GM21360 (cell line): ENCODE data around the gene C16orf90.
"Not testable (repeated sequence)": the region's sequence is repeated elsewhere in the genome, so short reads cannot be mapped to it uniquely, and the experiment has no call there.

ENCODE experiments used
- ATAC-seq: cut with Tn5 transposase; IDR thresholded peaks from one replicate; pipeline ENCODE4 v1.9.1; 2021; ENCODE audit warnings: mild to moderate bottlenecking, moderate library complexity; ENCODE audit not compliant: unreplicated experiment

C16orf90 gene

DNA sequence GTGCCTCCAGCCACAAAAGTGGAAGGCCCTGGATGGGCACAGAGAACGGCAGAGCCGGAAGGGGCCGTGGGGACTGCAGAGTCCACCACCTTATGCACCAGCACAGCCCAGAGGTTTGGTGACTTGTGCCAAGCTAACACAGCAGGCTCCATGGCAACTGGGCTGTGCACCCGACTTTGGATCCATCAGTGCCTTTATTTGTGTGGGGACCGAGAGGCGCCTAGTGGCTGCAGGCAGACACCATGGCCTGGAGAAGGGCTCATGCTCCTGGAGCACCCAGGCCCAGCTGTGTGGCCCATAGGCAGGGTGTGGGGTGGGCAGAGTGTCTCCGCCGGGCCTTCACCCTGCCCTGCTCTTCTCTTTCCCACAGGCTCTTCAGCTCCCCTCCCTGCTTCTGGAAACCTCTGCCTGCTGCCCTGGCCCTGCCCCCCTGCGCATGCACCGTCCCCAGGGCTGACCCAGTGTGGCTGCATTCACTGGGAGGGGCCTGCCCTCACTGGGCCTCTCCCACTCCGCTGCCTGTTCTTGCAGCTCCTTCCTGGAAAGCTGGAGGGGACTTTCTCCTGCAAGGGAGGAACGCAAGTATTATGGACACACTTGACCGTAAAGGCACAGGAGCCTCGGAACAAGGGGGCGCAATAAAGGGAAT is 10.1 kb downstream of the C16orf90 start:
- no peak for ATAC-seq

DNA sequence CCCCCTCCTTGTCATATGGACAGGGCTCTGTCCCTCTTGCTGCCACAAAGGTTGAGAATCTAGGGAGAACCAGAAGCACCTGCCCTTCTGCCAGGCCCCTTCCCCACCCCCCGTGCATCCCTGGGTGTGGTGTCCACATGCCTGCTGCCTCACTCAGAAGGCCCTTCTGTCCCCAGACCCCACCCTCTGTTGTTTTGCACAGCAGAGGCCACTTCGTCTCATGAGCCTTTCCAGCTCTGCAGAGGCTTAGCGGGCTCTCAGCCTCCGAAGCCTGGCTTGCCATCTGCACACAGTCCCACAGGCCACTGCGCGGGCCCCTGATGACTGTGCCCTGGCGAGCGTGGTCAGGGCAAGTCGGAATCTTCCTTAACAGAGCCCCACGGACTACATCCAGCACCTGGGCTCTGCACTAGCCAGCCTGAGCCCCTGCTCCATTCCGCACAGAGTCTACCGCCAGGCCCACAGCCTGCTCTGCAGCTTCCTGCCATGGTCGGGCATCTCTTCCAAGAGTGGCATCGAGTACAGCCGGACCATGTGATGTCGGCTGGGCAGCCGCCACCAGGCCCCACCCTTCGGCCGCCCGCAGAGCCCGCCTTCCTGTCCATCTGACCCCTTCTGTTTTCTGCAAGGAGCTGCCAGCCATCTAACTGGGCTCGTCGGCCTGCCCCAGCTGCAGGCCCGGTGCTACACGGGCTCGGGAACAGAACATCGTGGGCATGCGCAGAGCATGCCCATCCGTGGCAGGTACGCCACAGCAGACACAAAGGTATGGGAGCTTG is 10.8 kb downstream of the C16orf90 start:
- ATAC-seq: no peak

DNA sequence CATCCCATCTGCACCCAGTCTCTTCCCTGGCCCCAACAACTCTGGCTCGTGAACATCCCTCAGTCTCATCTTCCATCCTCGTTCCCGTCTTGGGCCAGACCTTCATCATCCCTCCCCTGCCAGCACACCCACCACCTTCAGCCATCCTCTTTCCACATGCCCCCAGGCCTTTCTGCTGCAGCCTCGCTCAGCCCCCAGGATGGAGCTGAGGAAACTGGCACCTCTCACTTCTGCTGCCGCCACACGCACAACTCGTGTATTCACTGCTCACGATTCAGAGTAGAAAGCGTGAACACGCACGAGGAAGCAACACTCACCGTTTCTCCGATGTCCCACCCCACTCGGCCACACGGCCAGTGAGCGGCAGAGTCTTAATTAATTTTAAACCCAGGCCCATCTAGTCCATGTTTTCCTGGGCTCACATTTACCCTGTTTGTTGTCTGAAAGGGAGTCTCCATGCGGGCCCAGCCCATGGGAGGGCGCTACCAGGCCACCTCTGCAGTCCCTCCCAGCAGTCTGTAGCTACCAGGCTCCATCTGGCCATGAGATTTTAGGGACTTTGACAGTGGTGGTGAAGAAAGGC is 12.5 kb downstream of the C16orf90 start:
- no peak for ATAC-seq

DNA sequence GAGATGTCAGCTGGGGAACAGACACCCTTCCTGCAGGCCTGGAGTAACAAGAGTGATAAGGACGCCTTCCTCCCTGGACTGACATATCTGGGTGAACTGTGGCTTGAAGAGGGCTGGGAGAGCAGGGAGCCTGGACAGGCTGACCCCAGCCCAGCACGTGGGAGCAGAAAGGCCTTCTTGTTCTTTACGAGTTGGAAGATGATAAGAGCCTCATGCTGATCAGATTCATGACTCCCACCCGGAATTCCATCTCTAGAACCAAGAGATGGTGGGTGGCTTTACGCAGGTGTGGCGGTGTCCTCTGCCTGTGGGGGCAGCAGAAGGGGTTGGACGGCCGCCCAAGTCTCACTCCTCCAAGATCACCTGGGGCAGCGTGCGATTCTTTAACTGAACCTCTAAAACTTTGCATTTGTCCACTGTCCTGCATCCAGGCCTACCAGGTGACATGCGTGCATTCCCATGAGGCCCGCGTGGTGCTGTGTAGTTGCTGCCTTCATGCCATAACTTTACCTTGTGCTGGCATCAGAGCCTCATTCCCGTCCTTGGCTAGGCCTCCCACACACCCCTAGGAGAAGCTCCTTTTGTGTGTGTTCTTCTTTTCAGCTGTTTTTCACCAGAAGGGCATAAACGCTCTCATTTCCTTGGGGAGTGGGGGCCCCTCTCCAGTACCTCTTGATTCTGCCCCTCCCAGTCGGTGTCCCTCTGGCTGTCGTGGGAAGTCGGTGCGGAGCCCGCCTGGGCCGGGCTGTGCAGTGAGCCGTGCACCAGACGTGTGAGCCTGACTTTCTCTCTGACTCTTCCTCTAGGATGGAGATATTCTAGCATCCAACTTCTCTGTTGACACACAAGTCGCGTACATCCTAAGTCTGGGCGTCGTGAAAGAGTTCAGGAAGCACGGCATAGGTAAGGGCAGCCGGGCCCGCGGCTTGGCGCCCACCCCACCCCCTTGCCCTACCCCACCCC is 13.3 kb downstream of the C16orf90 start:
- no peak for ATAC-seq

DNA sequence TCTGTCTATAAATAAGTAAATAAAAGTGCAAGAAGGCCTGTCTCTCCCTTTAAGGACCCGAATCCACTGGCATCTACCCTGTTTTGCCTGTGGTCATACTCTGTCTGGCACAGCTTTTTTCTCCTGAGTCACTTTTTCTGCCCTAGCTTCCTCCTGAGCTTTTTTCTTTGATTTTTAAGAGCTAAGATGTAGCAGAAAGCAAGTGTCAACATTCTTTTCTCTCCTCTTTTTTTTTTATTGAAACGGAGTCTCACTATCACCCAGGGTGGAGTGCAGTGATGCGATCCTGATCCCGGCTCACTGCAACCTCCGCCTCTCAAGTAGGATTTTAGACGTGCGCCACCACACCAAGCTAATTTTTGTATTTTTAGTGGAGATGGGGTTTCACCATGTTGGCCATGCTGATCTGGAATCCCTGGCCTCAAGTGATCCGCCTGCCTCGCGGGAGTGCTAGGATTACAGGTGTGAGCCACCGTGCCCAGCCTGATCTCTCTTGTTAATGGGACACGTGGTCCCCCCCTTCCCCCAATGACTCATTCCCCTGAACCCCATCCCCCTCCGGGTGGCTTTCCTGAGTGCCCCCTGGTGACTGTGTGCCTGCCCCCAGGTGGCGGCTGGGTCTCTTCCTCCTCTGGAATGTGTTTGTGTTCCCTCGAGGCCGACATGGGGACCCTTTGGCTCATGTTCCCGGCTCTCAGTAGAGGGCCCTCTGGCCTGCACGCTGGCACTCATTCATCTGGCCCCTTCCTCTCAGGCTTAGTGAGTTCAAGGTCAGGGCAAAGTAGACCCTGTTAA is 14.2 kb downstream of the C16orf90 start:
- no peak for ATAC-seq

DNA sequence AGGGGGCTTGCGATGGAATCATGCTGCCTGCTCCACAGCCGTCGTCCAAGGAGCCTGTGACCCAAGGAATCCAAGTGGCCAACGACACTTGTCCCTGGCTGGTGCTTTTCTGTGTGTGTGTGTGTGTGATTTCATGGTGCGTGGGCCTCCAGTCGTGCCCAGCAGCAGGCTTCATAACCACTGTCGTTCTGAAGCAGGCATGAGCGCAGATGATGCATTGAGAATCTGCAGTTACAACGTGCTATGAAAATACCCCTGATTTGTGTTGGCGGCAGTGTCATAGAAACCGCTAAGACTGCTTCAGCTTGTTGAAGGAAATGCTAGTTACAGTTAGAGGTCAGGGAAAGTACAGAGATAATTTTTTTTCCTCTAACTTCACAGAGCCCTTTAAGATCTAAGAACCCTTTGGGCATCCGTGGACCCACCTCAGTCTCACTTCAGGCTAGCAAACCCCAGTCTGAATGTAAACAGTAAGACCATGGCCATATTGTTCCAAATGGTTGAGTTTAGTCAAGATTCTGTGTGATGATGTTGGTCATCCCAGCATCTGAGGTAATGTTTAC is 15.6 kb downstream of the C16orf90 start:
- ATAC-seq: no peak

DNA sequence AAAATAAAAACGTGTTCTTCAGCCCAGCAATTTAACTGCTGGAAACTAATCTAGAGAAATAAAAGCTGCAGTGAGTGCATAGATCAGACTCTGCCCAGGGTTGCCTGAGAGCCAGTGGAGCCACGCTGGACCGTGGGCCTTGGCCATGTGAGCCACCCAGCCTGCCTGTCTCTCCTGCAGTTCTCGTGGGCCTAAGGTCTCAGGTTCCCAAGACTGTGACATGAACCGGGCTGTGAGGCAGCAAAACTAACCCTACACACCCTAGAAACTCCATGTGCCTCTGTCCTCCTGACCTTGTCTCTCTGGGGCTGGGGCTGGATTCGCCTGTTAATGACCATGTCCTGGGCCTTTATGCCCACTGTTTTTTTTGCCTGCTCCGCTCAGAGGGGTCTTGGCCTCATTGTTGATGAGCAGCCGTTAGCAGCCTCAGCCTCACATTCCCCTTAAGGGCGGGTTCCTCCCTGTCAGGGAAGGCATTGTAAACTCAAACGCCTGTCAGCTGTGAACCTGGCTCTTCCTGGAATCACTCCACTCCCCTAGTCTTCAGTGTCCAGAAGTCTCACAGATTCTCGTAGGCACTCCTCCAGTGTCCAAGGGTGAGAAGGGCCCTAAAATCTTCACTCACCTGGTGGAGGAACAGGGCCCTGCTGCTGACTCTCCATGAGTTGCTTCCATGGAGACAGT is 16.9 kb downstream of the C16orf90 start:
- no peak for ATAC-seq

DNA sequence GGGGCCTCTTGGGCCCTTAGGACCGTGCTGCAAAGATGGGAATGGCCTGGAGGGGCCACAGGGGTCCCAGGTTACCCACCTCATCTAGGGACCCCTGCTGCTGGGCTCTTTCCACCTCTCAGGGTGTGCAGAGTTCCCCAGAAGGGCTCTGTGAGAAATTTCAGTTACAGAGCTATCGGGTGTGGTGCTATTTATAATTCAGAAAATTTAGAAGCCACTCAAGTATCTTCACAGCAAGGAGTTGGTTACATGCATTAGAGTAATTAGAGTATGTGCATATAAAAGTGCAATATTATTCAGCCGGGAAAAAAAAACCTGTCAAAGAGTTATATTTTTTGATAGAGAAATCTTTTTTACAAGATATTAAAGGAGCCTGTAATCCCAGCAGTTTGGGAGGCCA is 18.9 kb downstream of the C16orf90 start:
- no peak for ATAC-seq

DNA sequence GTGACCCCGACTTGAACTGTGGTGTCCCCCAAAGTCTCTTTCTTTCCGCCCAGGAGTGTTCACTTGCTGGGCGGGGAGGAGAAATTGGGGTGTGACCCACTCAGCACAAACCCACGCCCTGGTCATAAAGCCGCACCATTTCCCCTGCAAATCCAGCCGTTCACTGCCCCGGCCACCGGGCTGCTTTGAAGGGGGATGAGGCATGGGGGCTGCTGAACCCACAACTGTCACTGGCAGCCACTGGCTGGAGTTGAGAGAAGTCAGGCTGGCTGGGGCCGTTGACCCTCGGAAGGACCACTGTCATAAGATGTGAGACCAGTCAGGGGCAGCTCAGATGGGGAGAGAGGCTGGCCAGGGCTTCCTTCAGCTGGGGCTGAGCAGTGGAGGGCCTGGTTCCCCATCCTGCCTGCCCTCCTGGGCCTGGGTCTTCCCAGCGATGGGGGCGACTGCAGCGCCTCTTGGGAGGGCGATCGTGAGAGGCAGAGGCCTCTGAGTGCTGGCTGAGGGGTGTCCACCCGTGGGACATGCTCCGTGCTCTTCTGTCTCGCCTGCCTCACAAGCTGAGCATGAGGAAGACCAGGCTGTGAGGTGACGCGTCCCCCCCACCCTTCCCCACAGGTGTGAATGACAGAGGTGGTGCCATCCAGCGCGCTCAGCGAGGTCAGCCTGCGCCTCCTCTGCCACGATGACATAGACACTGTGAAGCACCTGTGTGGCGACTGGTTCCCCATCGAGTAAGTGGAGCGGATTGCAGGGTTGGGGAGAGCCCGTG is 19.5 kb downstream of the C16orf90 start:
- ATAC-seq: no peak

DNA sequence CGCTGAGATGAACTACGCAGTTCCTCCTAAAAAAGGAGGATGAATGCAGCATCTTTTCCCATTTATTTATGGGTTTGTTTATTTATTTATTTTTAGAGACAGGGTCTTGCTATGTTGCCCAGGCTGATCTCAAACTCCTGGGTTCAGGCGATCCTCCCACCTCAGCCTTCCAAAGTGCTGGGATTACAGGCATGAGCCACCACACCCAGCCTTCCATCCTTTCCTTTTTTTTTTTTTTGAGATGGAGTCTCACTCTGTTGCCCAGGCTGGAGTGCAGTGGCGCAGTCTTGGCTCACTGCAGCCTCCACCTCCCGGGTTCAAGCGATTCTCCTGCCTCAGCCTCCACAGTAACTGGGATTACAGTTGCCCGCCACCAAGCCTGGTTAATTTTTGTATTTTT is 20.4 kb downstream of the C16orf90 start:
- ATAC-seq: not testable (repeated sequence)

DNA sequence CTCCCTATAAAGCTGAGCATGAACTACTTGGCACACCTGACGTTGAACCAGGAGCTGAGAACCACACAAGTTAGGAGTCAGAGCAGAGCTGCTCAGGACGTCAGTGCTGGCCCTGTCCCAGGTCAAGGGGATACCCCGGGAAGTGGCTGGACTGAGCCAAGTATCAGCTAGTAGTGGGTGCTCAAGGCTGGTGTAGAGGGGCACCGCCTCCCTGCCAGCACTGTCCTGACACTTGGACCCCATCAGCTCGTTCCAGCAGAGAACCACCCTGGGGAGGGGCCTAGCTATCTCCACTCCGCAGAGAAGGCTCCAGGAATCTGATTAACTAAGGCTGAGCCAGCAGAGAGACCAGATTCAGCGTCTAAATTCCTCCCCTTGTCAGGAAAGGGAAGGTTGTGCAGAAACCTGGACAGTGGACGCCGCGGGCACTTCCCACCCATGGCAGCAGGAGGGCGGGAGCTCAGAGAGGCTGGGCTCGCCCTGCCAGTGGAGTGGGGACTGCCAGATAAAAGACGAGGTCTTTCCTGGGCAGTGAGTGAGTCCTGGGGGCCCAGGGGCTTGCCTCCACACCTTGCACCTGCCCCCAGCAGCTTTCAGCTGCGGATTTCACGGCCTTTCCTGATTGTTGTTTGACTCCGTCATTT is 21.0 kb downstream of the C16orf90 start:
- ATAC-seq: no peak

DNA sequence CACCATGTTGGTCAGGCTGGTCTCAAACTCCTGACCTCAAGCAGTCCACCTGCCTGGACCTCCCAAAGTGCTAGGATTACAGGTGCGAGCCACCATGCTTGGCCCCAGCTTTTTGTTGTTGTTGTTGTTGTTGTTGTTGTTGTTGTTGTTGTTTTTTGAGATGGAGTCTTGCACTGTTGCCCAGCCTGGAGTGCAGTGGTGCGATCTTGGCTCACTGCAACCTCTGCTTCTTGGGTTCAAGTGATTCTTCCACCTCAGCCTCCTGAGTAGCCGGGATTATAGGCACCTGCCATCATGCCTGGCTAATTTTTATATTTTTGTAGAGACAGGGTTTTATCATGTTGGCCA is 21.7 kb downstream of the C16orf90 start:
- ATAC-seq: not testable (repeated sequence)

DNA sequence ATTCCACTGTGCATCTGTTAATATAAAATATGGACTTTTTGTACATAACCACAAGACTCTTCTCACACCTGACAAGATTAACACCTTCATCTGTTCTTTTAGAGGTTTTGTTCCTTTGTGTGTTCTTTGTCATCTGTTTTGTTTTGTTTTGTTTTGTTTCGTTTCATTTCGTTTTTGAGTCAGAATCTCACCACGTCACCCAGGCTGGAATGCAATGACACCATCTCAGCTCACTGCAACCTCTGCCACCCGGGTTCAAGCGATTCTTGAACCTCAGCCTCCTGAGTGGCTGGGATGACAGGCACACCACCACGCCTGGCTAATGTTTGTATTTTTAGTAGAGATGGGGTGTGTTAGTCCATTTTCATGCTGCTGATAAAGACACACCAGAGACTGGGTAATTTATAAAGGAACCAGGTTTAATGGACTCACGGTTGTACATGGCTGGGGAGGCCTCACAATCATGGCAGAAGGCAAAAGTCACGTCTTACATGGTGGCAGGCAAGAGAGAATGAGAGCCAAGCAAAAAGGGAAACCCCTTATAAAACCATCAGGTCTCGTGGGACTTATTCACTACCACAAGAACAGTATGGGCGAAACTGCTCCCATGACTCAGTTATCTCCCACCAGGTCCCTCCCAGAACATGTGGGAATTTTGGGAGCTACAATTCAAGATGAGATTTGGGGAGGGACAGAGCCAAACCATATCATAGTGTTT is 22.3 kb downstream of the C16orf90 start:
- ATAC-seq: no peak

DNA sequence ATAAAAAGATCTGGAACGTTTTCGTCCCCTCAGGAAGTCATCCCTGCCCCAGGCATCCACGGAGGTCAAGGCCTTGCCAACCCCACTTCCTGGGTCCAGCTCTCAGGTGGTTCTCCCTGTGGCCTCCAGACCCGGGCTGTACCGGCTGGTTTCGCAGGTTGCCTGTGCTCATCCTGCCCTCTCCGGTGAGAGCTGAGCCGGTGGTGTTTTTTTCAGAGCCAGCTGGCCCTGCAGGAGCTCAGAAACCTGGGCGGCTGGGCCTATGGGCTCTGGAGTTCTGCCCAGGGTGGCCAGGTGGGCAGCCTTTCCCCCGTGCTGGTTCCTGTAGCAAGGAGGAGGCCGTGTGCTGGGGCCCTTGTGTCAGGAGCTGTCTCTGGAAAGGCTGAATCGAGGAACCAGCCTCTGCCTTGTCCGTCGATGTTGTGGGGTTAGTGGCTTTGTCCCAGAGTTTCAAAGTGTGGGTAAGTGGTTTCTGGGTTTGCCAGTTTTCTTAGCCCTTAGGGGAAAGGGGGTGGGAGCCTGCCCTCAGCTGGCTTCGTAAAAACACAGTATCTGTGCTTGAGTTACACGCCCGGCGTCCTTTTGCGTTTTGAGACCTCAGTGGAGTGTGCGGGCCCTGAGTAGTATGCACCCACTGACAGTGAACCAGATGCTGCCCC is 23.6 kb downstream of the C16orf90 start:
- ATAC-seq: no peak

DNA sequence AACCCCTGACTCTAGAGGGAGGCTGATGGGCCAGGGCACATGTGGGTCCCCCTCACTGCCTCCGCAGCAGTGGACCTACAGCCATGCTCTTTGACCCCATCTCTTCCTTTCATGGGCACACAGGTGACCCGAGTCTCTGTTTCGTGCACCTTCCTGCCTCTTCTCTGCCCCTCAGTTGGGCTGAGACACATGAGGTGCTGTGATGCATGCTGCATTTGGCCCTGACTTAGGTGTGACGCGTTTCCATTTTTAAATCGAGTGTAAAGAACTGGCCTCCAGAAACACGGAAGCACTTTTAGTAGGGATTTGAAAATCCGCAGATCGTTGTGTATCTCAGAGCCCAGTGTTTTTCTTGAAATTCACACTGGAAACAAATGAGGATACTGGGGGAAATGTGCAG is 24.6 kb downstream of the C16orf90 start:
- ATAC-seq: no peak

DNA sequence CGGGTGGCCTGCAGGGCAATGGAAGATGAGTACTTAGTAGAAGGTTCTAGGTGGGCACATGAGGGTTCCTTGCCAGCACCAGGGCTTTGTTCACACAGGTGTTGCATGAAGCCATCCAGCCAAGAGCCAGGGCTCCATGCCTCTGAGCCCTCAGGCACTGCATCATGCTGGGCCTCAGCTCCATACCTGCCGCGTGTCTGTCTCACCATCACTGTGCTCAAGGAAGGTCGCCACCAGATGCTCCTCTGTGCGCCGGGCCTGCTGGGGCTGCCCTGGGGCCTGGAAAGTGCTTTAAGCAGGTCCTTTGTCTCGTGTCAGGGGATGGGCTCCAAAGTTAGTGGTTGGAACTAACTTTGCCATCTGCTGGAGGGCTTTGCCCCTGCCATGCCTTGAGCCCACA is 25.6 kb downstream of the C16orf90 start:
- ATAC-seq: no peak

DNA sequence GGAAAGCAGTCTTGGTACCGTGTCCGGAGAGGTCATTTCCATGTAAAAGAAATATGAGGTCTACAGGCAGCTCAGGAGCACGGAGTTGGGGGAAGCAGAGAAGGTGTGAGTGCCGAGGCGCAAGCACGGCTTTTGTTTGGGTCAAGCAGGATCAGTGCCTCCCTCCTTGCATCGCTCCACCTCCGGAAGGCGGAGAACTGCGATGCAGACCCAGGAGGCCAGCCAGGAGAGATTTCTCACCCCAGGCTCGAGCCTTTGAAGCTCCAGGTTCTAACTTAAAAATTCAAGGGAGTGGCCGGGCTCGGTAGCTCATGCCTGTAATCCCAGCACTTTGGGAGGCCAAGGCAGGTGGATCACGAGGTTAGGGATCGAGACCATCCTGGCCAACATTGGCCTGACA is 26.8 kb downstream of the C16orf90 start:
- no peak for ATAC-seq
